ENCODE data around the gene FGF23. TPM values are rescaled to one million over a fixed set of nuclear protein-coding genes. Genes with fewer than 3 reads are reported as not detected.
"Not testable (repeated sequence)": the region's sequence is repeated elsewhere in the genome, so short reads cannot be mapped to it uniquely, and the experiment has no call there.

Gene FGF23
- total and polyA plus RNA-seq, 12 donors = 0.01 to 0.76 (median 0.15) TPM; not detected in 7

DNA sequence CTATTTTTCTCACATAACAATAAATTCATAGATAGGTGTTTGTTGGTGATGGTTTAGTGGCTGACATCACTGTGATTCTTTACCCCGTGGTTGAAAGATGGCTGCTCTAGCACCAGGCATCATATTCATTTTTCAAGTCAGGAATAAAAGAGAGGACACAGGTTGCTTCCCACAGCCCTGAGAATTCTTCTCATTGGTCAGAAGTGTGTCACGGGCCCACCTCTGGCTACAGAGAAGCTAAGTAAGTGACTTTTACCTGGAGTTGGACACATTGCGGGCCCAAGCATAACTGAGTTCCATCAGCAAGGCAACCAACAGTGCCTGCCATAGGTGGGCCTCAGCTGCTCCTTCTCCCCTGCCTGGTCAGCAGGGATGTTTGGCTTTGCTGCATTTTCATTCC, 27.6 kb upstream of the FGF23 start:
- ATAC-seq = no peak
- H3K27ac ChIP-seq = no peak overlapping the region
- H3K27me3 ChIP-seq = peaks cover 0 to 10% (median 0%) of the 10 kb centered on the region in 7 donors
- TF ChIP-seq, protein P1, sequence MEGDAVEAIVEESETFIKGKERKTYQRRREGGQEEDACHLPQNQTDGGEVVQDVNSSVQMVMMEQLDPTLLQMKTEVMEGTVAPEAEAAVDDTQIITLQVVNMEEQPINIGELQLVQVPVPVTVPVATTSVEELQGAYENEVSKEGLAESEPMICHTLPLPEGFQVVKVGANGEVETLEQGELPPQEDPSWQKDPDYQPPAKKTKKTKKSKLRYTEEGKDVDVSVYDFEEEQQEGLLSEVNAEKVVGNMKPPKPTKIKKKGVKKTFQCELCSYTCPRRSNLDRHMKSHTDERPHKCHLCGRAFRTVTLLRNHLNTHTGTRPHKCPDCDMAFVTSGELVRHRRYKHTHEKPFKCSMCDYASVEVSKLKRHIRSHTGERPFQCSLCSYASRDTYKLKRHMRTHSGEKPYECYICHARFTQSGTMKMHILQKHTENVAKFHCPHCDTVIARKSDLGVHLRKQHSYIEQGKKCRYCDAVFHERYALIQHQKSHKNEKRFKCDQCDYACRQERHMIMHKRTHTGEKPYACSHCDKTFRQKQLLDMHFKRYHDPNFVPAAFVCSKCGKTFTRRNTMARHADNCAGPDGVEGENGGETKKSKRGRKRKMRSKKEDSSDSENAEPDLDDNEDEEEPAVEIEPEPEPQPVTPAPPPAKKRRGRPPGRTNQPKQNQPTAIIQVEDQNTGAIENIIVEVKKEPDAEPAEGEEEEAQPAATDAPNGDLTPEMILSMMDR (IDR thresholded peaks at IDR 0.05) = no peak
- no peak overlapping the region for H3K4me3 ChIP-seq
- no peaks in the 10 kb centered on the region for H3K9me3 ChIP-seq
- WGBS, 2 donors = 91 to 96% methylated on average over 3 of the region's 3 CpGs
- intact Hi-C loops (cut with DNase I) = no loop called here
- no peaks in the 10 kb centered on the region for H3K4me1 ChIP-seq
- no peak for DNase-seq
- no peaks in the 10 kb centered on the region for H3K36me3 ChIP-seq

DNA sequence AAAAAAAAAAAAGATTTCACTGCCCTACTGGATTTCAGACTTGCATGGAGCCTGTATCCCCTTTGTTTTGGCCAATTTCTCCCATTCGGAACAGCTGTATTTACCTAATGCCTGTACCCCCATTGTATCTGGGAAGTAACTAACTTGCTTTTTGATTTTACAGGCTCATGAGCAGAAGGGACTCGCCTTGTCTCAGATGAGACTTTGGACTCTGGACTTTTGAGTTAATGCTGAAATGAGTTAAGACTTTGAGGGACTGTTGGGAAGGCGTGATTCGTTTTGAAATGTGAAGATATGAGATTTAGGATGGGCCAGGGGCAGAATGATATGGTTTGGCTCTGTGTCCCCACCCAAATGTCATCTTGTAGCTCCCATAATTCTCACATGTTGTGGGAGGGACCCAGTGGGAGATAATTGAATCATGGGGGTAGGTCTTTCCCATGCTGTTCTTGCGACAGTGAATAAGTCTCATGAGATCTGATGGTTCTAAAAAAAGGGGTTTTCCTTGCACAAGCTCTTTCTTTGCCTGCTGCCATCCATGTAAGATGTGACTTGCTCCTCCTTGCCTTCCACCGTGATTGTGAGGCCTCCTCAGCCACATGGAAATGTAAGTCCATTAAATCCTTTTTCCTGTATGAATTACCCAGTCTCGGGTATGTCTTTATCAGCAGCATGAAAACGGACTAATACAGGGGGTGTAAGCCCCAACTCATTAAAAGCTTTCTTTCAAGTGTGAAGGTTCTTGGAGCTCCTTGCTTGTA, 25.5 kb upstream of the FGF23 start:
- H3K4me1 ChIP-seq; ATAC-seq; intact Hi-C loops (cut with DNase I); DNase-seq; H3K27ac ChIP-seq; H3K9me3 ChIP-seq; H3K4me3 ChIP-seq; H3K36me3 ChIP-seq: not testable (repeated sequence)
- WGBS, 2 donors = 90 to 93% methylated on average over 8 of the region's 8 CpGs
- peaks cover 0 to 10% (median 0%) of the 10 kb centered on the region in 7 donors for H3K27me3 ChIP-seq

DNA sequence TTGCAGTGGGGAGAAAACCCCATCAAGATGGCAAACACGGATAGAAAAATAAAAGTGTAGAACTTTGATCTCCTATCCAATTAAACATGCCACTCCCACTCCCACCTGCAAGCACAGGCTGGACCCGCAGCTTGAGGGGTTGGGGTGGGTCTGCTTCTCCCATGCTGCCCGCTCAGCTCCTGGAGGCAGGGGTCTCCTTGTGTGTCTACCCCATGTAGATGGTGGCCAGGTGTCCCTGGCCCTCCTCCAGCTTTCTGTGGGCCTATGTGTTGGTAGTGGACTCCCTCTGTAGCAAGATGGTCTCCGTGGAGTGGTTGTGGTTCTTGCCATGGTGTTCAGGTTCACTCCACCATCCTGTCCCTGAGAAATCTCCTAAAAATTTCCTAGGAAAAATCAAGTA, 23.5 kb upstream of the FGF23 start:
- 81 to 88% methylated on average over 4 of the region's 4 CpGs for WGBS, 2 donors
- no peak overlapping the region for H3K4me3 ChIP-seq
- TF ChIP-seq, protein P1 (IDR thresholded peaks at IDR 0.05) = no peak
- intact Hi-C loops (cut with DNase I) = no loop called here
- no peaks in the 10 kb centered on the region for H3K9me3 ChIP-seq
- DNase-seq (no peak), ATAC-seq (no peak)
- peaks cover 0 to 18% (median 0%) of the 10 kb centered on the region in 7 donors for H3K27me3 ChIP-seq
- no peaks in the 10 kb centered on the region for H3K36me3 ChIP-seq
- no peaks in the 10 kb centered on the region for H3K4me1 ChIP-seq
- no peak overlapping the region for H3K27ac ChIP-seq

DNA sequence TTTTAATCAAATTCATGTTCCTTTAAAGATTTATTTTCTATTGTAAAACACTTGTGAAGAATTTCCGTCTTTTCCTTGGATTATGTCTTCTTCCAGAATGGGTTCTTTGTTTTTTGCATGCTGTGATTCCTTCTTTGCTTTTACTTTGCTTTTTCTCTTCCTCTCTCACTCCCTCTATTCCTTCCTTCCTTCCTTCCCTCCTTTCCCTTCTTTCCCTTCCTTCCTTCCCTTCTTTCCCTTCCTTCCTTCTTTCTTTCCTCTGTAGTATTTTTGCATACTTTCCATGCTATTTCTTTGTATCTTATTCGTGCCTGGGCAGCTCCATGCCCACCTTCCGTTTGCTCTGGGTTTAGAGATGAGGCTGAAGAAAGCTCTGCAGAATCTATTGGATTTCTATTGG, 21.6 kb upstream of the FGF23 start:
- no peak for ATAC-seq
- WGBS, 2 donors = 84% methylated on average over 3 of the region's 3 CpGs
- H3K9me3 ChIP-seq = no peaks in the 10 kb centered on the region
- intact Hi-C loops (cut with DNase I) = no loop called here
- no peaks in the 10 kb centered on the region for H3K36me3 ChIP-seq
- no peak overlapping the region for H3K27ac ChIP-seq
- no peak for DNase-seq
- peaks cover 0 to 28% (median 0%) of the 10 kb centered on the region in 7 donors for H3K27me3 ChIP-seq
- no peaks in the 10 kb centered on the region for H3K4me1 ChIP-seq
- no peak overlapping the region for H3K4me3 ChIP-seq
- TF ChIP-seq, protein P1 (IDR thresholded peaks at IDR 0.05) = no peak

DNA sequence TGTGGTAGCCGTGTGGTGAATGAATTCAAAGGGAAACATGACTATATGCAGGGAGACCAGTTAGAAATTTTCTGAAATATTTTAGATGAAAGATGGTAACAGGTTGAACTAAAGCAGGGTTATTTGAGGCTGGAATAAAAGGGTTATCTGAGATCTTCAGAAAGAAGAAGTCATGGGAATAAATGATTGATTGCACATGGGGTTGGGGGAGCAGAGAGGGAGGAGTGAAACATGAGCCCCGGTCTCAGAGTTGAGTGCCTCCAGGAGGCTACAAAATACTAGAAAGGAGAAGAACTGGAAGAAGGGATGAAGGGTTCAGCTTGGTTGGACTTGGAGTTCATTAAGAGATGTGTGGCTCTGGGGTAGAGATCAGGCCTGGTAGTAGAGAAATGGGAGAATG, 16.3 kb upstream of the FGF23 start:
- no peaks in the 10 kb centered on the region for H3K9me3 ChIP-seq
- no peak overlapping the region for H3K4me3 ChIP-seq
- WGBS, 2 donors = 88 to 90% methylated on average over 2 of the region's 2 CpGs
- H3K27ac ChIP-seq = no peak overlapping the region
- no peaks in the 10 kb centered on the region for H3K36me3 ChIP-seq
- H3K27me3 ChIP-seq = peaks cover 0 to 25% (median 0%) of the 10 kb centered on the region in 7 donors
- DNase-seq (no peak), ATAC-seq (no peak)
- intact Hi-C loops (cut with DNase I) = no loop called here
- TF ChIP-seq, protein P1 (IDR thresholded peaks at IDR 0.05) = no peak
- H3K4me1 ChIP-seq = peaks cover 0 to 16% (median 7%) of the 10 kb centered on the region in 9 donors
